ENCODE data around the gene PGGHG.
"Not testable (repeated sequence)": the region's sequence is repeated elsewhere in the genome, so short reads cannot be mapped to it uniquely, and the experiment has no call there.

Gene PGGHG

DNA sequence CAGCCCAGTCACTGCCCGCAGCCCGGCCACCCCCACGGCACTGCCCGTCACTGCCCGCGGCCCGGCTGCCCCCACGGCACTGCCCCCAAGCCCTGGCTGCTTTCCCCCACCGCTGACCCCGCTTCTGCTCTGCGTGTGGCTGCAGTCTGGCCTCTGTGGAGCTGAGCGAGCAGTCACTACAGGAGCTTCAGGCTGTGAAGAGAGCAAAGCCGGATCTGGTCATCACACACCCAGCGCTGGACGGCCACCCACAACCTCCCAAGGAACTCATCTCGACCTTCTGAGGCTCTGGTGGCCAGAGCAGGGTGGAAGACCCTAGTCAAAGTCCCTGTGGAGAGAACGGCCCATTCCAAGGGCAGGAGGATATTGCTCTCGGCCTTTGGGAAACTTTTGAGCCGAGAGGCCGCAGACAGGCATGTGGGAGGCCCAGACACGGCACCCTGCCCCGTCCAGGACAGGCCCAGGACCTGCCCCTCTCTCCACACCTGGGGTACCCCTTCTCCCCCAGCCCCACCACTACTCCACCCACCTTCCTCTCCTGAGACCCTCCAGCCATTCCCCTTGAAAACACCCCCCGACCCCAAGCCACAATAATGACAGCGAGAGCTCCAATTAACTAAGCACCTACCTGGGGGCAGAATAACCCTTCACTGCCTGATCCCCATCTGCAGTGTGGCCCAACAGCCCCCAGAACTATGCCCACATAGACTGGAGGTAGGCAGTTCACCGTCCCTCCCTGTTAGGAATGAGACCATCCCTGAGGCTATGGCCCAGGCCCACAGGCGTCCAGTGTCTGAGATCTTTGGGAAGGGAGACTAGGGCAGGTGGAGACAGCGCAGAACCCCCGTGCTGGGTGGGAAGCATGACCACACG lies 3.7 kb upstream of the PGGHG start:
- DNase-seq (ENCODE audit: low read depth) = no peak

DNA sequence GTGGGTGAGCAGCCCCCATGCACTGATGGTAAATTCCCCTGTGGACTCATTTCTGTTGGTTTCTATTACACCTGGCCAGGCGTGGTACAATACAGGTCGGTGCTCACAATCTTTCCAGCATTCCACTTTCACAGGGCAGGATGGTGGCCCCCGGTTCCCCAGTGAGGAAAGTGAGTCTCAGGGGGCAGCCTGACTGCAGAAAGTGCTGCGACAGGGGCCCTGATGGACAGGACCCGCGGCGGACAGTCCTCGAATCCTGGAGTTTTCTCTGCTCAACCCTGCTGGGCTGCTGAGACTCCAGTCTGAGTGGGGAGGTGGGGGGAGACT lies 3.1 kb upstream of the PGGHG start:
- no peak for DNase-seq (ENCODE audit: low read depth)

DNA sequence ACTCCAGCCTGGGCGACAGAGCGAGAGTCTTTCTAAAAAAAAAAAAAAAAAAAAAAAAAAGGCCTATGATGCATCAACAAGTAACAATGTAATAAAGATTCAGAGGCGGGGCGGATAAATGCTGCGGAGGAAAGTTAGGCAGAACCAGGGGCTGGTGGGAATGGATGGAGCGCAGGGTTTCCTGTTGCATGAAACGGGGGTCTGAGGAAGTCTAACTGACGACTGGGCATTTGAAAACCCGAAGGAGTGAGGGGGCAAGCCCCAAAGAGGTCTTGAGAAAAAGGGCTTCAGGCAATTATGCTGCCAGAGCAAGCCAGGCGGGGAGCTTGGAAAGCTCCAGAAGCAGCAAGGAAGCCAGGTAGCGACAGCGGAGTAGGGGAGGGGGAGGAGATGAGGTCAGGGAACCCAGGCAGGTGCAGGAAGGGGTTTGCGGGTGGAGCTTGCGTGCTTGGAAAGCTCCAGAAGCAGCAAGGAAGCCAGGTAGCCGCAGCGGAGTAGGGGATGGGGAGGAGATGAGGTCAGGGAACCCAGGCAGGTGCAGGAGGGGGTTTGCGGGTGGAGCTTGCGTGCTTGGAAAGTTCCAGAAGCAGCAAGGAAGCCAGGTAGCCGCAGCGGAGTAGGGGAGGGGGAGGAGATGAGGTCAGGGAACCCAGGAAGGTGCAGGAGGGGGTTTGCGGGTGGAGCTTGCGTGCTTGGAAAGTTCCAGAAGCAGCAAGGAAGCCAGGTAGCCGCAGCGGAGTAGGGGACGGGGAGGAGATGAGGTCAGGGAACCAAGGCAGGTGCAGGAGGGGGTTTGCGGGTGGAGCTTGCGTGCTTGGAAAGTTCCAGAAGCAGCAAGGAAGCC lies 1.7 kb upstream of the PGGHG start:
- not testable (repeated sequence) for DNase-seq (ENCODE audit: low read depth)

DNA sequence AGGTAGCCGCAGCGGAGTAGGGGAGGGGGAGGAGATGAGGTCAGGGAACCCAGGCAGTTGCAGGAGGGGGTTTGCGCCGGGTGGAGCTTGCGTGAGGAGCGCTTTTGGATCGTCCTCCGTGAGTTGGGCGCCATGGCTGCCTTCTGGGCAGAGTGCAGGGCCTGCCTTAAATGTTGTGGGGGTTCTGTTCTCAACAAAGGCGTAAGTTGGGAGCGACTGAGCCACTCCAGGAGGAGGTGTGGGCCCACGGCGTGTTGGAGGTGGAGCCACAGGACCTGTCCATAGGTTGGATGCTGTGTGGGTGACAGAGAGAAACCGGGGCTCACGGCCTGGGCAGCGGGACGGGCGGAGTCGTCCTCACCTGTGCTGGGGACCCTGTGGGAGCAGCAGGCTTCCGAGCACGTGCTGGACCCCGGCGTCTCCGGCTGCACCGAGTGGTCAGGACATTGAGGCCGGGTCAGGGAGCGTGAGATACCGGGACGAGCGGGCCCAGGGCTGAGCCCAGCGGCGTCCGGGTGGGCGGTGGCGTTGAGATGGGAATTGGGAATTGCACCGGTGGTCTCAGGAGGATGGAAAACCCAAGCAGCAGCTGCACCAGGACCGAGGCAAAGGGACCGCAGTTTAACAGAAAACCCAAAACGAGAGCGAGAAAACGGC lies 977 bp upstream of the PGGHG start:
- no peak for DNase-seq (ENCODE audit: low read depth)

DNA sequence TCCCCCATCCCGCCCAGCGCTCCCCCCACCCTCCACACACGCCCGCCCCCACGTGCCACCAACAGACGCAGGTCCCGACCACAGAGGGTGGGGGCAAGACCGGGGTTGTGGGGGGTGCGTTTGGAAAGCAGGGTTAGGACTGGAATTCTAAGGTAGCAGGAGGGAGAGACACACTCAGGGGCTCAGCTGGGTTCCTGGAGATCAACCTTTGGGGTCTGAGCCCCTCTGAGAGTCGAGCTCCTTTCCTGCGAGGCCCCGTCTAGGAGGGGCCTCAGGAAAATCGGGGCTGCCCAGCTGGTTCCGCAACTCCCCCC lies 429 bp downstream of the PGGHG start:
- DNase-seq (ENCODE audit: low read depth) = no peak

DNA sequence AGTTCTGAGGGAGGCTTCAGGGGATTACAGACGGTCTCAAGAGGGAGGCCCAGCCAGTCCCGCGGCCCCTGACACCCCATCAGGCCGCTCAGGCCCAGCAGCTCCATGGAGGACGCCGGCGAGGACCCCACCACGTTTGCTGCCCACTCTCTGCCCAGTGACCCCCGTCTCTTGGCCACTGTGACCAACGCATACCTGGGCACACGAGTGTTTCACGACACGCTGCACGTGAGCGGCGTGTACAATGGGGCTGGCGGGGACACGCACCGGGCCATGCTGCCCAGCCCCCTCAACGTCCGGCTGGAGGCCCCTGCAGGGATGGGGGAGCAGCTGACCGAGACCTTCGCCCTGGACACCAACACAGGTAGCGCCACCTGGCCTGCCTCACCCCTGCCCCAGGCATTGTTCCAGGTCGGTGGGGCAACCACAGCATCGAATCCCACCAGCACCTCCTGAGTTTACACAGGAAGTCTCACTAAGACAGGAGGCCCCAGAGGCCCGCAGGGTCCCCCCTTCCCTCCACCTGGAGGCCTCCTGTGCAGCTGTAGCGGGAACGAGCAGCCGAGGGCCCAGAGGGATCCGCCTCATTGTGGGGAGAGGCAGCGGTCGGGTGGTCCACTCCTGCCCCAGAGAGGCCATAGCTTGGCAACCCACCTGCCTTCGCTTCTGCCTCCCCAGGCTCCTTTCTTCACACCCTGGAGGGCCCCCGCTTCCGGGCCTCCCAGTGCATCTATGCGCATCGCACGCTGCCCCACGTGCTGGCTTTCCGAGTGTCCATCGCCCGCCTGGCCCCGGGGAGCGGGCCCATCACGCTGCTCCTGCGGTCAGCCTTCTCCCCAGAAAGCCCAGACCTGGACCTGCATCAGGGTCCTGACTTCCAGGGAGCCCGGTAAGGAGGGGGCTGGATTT lies 1.0 kb downstream of the PGGHG start:
- no peak for DNase-seq (ENCODE audit: low read depth)

DNA sequence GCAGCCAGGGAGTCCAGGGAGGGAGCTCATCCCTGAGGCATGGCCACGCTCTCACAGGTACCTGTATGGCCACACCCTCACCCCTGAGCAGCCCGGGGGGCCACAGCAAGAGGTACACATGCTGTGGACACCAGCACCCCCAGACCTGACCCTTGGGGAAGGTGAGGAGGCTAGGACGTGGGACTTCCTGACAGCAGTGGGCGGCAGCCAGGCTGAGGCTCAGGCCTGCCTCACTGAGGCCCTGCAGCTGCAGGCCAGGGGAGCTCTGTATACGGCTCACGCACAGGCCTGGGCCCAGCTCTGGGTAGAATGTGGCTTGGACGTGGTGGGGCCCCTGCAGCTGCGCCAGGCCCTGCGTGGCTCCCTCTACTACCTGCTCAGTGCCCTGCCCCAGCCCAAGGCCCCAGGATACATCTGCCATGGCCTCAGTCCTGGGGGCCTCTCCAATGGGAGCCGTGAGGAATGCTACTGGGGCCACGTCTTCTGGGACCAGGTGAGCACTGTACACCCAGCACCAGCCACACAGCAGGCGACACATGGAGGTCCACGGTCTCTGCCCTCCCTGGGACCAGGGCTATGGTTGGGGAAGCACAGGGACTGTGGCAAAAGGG lies 1.8 kb downstream of the PGGHG start:
- DNase-seq (ENCODE audit: low read depth) = no peak

DNA sequence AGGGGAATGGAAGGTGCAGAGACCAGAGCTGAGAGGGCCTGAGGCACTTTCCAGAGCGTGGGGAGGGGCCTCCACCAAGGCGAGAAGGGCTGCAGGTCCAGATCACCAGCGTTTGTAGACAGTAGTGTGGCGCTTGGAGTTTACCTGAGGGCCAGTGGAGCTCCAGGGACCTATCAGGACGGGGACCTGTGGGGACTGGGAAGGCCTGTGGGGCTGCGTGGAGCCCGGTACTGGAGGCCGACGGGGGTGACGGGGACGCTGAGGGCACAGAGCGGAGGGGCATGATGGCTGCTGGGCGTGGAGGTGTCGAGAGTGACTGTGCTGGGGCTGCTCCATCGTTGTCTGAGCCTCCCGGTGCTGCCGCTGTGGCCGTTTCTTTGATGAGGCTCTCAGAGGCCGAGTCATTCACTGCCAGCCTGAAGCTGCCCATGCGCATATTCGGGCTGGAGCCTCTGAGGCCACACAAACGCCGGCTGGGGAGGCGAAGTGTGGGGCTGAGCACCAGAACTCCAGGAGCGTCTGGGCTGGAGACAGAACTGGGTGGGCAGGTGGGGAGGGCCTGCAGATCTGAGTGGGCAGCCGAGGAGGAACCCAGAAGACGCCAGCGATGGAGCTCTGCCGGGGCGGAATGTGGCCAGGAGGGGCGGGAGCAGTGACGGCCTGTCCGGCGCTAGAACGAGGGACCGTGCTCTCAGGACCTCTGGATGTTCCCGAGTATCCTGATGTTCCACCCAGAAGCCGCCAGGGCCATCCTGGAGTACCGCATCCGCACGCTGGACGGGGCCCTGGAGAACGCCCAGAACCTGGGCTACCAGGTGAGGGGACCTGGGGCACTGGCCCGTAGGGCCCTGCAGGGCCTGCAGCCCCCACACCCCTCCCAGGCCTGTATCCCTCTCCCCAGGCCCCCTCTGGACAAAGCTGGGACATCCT lies 2.6 kb downstream of the PGGHG start:
- DNase-seq (ENCODE audit: low read depth) = no peak

DNA sequence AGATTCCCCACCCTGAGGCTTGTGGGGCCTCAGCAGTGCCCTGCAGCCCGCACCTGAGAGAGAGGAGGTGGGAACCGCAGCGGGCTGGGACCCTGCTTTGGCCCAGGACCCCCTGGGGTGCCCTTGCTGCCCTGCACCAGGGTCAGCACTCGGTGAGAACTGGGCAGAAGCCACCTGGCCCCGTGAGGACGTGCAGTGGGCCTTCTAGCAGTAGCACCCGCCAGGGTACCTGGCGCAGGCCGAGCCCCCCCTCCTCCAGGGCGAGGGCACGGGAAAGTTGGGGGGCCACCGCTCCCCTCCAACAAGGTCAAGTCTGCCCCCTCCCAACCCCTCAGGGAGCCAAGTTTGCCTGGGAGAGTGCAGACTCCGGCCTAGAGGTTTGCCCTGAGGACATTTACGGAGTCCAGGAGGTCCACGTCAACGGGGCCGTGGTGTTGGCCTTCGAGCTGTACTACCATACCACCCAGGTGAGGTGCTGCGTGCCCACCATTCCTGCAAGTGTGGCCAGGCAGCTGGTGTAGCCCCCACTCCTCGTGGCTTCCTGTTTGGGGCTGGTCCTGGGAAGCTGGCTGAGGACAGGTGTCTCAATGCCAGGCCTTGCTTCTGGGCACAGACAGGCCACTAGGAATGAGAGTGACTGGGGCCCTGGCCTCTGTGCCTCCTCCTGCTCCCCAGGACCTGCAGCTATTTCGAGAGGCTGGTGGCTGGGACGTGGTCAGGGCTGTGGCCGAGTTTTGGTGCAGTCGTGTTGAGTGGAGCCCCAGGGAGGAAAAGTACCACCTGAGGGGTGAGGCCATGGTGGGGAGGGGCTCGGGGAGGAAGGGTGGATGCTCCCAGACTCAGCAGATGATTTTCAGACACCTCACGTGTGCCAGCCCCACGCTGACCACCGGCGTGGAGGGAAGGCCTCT lies 3.5 kb downstream of the PGGHG start:
- no peak for DNase-seq (ENCODE audit: low read depth)

DNA sequence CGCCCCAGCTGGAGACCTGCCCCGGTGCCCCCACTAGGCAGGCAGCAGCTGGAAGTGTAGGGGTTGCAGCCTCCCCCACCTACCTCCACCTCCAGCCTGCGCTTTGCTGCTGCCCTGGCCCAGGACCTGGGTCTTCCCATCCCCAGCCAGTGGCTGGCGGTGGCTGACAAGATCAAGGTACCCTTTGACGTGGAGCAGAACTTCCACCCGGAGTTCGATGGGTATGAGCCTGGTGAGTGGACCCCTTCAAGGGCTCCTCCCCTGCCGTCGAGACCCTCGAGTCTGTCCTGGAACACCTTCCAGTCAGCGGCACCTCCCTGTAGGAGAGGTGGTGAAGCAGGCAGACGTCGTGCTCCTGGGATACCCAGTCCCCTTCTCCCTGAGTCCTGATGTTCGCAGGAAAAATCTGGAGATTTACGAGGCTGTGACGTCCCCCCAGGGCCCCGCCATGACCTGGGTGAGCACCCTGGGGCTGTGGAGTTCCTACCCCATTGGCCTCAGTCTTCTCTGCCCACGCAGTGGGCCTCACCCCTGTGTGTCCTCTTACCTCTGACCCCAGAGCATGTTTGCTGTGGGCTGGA lies 4.4 kb downstream of the PGGHG start:
- no peak for DNase-seq (ENCODE audit: low read depth)

DNA sequence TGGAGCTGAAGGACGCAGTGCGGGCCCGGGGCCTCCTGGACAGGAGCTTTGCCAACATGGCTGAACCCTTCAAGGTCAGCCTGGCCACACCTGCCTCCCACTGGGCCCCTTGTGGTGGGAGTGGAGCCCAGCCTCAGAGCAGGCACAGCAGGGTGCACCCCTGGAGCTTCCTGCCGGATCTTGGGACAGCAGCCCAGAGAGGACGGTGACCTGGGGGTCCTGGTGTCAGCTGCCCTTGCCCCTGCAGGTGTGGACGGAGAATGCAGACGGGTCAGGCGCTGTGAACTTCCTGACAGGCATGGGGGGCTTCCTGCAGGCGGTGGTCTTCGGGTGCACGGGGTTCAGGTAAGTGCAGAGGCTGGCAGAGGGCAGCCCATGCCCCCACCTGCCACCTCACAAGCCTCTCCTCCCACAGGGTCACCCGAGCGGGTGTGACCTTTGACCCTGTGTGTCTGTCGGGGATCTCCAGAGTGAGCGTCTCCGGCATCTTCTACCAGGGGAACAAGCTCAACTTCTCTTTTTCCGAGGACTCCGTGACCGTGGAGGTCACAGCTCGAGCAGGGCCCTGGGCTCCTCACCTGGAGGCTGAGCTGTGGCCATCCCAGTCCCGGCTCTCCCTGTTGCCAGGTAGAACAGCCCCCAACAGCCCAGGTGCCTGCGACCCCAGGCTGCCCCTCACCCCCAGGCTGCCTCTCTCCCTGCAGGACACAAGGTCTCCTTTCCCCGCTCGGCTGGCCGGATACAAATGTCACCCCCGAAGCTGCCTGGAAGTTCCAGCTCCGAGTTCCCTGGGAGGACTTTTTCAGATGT lies 5.1 kb downstream of the PGGHG start:
- DNase-seq (ENCODE audit: low read depth) = no peak

DNA sequence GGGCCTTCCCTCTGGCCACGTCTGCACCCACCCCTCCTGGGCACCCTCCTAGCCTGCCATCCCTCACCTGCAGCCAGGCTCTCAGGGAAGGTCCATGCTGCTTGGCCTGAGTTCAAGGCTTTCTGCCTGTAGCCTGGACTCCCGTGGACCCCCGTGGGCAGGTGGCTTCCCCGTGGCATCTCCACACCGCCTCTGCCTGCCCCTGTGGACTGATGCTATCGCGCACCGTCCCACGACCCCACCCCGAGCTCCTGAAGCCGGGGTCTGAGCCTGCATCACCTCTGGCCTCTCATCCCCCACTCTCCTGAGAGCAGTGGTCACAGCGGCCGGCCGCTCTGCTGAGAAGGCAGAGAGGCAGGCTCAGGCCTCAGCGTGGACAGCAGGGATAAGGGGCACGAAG lies 5.9 kb downstream of the PGGHG start:
- no peak for DNase-seq (ENCODE audit: low read depth)

DNA sequence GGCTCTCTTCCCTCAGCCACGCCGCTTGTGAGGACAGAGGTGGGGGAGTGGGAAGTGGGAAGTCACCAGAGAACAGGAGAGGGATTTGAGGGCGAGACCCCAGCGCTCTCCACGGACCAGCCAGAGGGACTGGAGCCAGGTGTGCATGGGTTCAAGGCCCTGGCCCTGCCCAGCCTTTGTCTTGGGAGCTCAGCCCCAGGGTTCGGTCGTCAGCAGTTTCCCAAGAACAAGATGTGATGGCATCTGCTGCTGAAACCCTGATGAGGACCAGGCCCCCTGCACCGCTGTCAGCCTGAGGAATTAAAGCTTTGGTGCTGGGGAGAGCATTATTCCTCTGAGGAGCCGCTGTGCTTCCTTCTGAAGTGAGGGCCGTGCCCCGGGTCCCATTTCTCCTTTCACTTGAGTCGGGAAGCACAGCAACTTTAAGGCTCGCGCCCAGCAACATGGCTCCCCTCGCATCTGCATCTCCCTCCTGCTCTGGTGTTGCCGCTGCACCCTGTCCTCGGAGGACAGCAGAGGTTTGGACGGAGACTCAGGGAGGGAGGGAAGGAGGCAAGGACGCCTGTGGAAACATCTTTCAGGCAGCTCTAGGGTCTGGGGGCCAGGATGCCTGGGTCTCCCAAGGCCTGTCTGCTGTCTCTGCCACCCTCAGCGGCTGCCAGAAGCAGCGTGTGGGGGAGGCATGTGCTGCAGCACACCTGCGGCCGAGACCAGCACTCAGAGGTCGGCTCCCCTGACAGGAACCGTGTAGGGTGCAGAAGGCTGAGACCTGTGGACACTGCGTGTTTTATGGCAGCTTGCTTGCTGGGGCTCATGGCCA lies 6.6 kb downstream of the PGGHG start:
- no peak for DNase-seq (ENCODE audit: low read depth)

DNA sequence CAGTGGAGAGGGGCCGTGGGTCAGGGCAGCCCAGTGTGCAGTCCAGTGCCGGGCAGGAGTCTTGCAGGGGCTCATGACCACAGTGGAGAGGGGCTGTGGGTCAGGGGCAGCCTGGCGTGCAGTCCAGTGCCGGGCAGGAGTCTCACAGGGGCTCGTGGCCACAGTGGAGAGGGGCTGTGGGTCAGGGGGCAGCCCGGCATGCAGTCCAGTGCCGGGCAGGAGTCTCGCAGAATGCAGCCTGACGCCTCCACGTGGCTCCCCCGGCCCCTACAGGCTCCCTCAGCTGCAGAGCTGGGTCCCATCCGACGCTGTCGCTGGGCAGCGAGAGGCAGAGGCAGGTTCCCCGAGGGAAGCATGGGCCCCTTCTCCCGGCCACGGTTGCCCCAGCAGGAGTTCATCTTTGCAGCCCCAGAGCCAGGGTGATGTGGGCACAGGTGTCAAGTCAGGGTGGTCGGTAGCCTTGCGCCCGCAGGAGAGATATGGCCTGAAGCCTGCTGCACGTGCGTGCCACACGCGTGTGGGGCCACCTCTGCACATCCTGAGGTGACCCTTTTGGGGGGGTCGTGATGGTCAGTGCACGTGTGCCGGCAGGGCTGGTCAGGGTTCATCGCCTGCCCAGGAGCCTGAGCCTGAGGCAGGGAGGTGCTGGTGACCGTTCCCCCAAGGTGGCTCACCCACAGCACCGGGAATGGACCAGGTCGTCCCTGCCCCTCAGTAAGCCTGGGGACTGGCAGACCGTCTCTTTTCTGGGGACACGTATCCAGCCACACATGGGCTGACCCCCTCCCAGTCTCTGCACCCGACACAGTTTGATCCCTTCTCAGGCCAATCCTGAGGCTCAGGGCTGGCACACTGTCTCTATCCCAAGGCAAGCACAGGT lies 7.5 kb downstream of the PGGHG start:
- DNase-seq (ENCODE audit: low read depth) = no peak

DNA sequence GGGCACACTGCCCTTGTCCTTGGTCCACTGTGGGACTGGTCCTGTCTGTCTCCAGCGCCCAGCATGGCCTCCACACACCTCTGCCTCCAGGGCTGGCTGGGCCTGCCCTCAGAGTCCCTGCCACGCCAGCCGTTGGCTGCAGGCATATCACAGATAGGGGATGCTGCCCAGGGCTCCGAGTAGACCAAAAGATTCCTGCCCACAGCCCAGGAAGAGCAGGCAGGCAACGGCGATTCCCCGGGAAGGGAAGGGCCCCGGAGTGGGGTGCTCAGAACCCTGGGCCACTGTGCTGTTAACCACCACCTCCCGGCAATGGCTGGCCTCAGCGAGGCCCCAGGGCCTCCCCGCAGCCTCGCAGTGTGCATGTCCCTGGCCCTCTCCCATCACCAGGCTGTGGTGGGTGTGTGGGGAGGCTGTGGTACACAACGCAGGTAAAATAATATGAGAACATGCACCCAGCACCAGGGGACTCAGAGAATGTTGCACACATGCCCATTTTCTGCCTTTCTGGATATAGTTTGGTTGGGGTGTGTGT lies 8.2 kb downstream of the PGGHG start:
- DNase-seq (ENCODE audit: low read depth) = no peak

All from CMK (cell line).